HFF-Myc (cell line): ENCODE results near the gene RNF157.
"Not testable (repeated sequence)": the region's sequence is repeated elsewhere in the genome, so short reads cannot be mapped to it uniquely, and the experiment has no call there.

Source experiments
- DNase-seq: peaks from one replicate; pipeline ENCODE4 v3.0.0-alpha.2; 2011; ENCODE audit warnings: low read depth; ENCODE audit errors: extremely low read depth
- H3K4me3 ChIP-seq: replicated peaks from 2 replicates; pipeline ENCODE4 v1.5.1; 2011; ENCODE audit warnings: low read depth, mild to moderate bottlenecking, control low read depth, low read length
- CTCF ChIP-seq: IDR thresholded peaks from 2 replicates; pipeline ENCODE4 v1.5.1; 2012; ENCODE audit warnings: mild to moderate bottlenecking, low read depth, low read length, control low read depth; ENCODE audit errors: missing control alignments

RNF157 gene

GRCh38 chr17:76236603-76237002, 3.7 kb downstream of the RNF157 start:
- TF ChIP-seq CTCF = no peak
- H3K4me3 ChIP-seq = no peak overlapping the region
- no peak for DNase-seq

GRCh38 chr17:76235883-76236282, 4.4 kb downstream of the RNF157 start:
- DNase-seq = no peak
- H3K4me3 ChIP-seq = no peak overlapping the region
- no peak for TF ChIP-seq CTCF

- H3K4me3 ChIP-seq = no peak overlapping the region
- no peak for TF ChIP-seq CTCF
- DNase-seq = no peak
Measured at GRCh38 chr17:76234354-76234679, 6.0 kb downstream of the RNF157 start.

- no peak for TF ChIP-seq CTCF
- DNase-seq = no peak
- H3K4me3 ChIP-seq = no peak overlapping the region
Measured at GRCh38 chr17:76233588-76234353, 6.5 kb downstream of the RNF157 start.

GRCh38 chr17:76232342-76232741, 8.0 kb downstream of the RNF157 start:
- no peak overlapping the region for H3K4me3 ChIP-seq
- peak; percentile 90 for DNase-seq
- TF ChIP-seq CTCF = no peak

- not testable (repeated sequence) for DNase-seq, H3K4me3 ChIP-seq
Measured at GRCh38 chr17:76226749-76227148, 13.5 kb downstream of the RNF157 start.

- not testable (repeated sequence) for DNase-seq, H3K4me3 ChIP-seq
Measured at GRCh38 chr17:76225373-76226086, 14.8 kb downstream of the RNF157 start.

GRCh38 chr17:76223802-76224201, 16.5 kb downstream of the RNF157 start:
- no peak for TF ChIP-seq CTCF
- no peak overlapping the region for H3K4me3 ChIP-seq
- DNase-seq = no peak
